IPS DF 4.7 (cell line): Measurements from ENCODE around the gene INPP5E.

ENCODE experiments used
- DNase-seq: peaks from one replicate; pipeline ENCODE4 v3.0.0-alpha.2; 2013; ENCODE audit warnings: low spot score; ENCODE audit errors: extremely low read depth

Gene INPP5E

DNA sequence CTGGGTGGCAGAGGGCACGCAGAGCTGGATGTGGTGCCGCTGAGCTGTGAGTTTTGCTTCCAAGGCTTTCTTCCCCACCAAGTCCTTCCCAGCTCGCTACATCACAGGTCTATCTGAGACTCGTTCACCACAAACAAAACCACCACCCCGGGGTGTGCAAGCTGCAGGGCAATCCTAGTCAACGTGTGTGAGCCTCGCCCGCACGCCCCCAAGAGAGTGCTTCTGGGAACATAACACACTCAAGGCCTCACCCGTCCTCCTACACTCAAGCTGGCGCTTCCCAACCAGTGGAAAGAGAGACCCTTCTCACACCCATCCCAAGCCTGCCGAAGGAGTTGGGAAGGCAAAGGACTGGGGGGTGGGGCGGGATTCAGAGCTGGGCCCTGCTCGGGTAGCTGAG lies 50.2 kb downstream of the INPP5E start:
- no peak for DNase-seq

DNA sequence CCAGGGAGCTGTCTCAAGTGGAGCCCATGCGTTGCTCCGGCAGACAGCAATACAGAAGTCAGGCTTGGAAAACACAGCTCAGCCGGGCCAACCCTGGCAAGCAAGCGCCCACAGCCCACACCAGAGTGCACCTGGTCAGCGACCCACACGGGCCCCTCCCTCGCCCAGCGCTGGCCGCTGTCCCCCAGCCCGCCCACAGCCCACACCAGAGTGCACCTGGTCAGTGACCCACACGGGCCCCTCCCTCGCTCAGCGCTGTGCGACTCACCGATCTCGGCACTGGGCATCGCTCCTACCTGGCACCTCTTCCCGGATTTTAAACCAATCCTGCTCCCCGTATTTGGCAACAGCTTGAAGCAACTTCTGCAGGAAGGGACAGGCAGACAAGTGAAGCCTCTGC lies 52.4 kb downstream of the INPP5E start:
- DNase-seq, result no peak

GRCh38 chr9:136386018-136386417 lies 53.6 kb downstream of the INPP5E start:
- no peak for DNase-seq

DNA sequence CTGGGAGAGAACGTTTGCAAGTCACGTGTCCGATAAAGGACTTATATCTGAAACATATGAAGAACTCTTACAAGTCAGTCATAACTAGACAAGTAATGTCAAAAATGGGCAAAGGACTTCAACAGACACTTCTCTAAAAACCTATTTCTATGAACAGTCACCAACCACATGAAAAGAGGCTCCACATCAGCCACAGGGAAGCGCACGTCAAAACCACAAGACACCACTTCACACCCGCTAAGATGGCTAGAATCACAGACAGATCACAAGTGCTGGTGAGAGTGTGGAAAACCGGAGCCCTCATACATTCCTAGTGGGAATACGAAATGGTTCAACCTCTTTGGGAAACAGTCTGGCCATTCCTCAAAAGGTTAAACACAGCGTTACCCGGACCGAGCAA lies 54.6 kb downstream of the INPP5E start:
- DNase-seq, result no peak

DNA sequence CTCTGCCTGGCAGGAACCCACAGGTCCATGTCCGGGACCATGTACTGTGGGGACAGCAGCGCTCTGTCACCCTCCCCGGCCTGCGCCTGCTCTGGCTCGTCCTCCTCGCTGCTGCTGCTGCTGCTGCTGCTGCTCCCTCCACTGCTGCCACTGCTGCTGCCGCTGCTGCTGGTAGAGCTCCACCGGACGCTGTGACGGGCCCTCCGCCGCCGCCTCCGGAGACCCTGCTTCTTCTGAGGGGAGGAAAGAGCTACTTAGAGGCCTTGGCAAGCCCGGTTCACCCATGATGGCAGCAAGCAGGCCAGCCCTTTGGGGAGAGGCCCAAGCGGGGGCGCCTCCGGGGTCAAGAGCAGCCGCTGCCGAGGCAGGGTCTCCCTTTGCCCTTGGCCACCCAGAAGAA lies 56.2 kb downstream of the INPP5E start:
- no peak for DNase-seq

- no peak for DNase-seq
These were observed 57.6 kb downstream of the INPP5E start for GRCh38 chr9:136381966-136382513.

DNA sequence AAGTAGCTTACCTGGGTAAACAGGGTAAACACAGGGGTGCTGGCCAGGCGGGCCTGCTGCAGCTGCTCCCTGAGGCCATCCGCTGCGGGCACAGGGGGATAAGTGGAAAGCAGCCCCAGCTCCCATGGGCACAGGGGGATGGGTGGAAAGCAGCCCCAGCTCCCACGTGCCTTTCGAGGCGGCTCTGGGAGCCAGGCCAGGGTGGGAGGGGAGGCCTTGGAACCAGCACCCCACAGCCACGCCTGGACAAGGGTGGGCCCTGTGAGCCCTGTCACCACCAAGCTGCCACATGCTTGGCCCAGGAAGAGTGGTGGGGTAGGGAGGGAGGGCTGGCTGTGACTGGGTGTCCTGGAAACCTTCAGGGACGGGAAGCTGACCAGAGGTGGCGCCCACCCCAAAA lies 58.3 kb downstream of the INPP5E start:
- DNase-seq, result no peak

DNA sequence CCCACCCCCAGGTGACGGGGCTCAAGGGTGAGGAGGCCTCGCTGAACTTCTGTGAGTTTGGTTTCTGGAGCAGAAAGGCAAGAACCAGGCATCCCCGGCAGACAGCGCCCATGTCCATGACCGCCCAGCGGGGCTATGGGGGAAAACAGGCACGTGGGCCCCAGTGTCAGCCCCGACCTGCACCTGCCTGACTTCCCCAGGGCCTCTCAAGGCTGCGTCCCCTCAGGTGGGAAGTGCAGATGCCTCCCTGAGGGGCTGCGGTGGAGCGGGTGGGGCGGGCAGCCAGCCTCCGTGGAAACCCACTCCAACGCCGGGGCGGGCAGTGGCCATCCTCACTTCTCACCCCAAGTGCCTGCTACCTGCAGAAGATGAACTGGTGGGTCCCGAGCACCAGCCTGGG lies 59.3 kb downstream of the INPP5E start:
- no peak for DNase-seq

DNA sequence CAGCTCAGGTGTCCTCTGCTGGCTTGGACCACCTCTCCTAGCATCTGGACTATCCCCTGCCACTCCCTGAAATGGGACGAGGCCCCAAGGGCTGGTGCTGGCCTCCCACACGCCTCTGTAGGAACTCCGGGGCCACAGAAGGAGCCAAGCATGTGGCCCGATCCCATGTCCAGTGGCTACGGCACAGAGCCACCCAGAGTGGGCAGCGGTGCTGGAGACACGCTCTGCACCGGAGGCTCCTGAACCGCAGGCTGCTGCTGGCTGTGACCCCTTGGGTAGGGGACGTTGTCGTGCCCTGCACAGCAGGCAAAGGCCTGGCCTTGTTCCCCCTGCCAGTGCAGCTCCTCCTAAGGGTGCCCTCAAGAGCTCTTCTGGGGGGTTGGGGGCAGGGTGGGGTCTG lies 59.8 kb downstream of the INPP5E start:
- no peak for DNase-seq

DNA sequence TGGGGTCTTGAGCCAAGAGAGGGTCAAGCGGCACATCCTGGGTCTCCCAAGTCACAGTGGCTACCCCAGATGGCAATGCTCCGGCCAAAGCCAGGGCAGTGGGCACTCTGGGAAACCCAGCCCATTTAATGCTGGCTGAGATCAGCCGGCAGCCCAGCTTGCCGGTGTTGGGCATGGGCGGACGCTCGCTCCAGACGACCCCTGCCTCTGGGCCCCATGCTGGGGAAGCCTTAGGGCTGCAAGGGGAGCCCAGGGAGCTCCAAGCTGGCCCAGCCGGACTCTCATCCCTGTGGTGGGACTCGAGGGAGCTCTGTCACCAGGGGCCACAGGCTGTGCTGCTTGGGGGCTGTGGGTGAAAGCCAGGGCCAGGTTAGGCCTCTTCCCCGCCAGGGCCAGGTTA lies 60.2 kb downstream of the INPP5E start:
- no peak for DNase-seq

DNA sequence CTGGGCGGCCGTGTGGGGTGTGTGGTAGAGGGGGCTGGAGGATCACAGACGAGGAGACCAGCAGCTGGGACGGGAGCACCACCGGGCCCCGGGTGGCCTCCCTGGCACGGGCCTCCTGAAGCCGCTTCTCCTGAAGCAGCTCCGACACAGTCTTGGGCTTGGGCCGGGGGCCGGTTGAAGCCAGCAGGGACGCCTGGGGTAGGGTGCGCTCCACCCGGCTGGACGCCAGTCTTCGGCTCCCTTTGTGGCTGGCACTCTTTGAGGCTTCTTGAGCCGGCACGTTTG lies 60.7 kb downstream of the INPP5E start:
- DNase-seq, result no peak
